Tibial artery (tissue), 4 donors: ENCODE measurements around the gene PAX5.

Source experiments
- DNase-seq, 2 donors: peaks; one replicate each; pipeline ENCODE4 v3.0.0-alpha.2; 2019
- H3K27ac ChIP-seq, 2 donors: fragments of 200-600 bp; sonication (generic) in 1 of 2; 1 replicate in 1 of 2; 2 replicates in 1 of 2; pipeline ENCODE4 v1.5.1; 2018 to 2019; ENCODE audit warnings: mild to moderate bottlenecking in 1 of 2
- H3K27me3 ChIP-seq, 2 donors: fragments of 200-600 bp; sonication (generic) in 1 of 2; one replicate each; pipeline versions ENCODE4 v1.5.1 to v1.6.0; 2016 to 2019
- H3K36me3 ChIP-seq, 3 donors: fragments of 200-600 bp; sonication (generic) in 2 of 3; one replicate each; pipeline ENCODE4 v1.5.1; 2016 to 2019; ENCODE audit warnings: mild to moderate bottlenecking in 2 of 3
- H3K4me1 ChIP-seq, 4 donors: fragments of 200-600 bp; sonication (generic) in 2 of 4; 1 replicate in 3 of 4; 2 replicates in 1 of 4; pipeline ENCODE4 v1.5.1; 2016 to 2019
- H3K4me3 ChIP-seq, 2 donors: fragments of 200-600 bp; sonication (generic) in 1 of 2; 1 replicate in 1 of 2; 2 replicates in 1 of 2; pipeline ENCODE4 v1.5.1; 2018 to 2019; ENCODE audit warnings: mild to moderate bottlenecking in 2 of 2
- H3K9me3 ChIP-seq, 3 donors: fragments of 200-600 bp; sonication (generic) in 1 of 3; one replicate each; pipeline ENCODE4 v1.5.1; 2016 to 2019
- intact Hi-C: fragments of 100-400 bp; cut with DNase I; formaldehyde crosslinking; loops from one replicate; pipeline ENCODE4 v1.15.0; 2023; ENCODE audit warnings: low total_unique reads
- TF ChIP-seq, protein P1 (sequence below), 2 experiments: fragments of 200-600 bp in 1 of 2; fragments of 450-650 bp in 1 of 2; IDR thresholded peaks; one replicate each; pipeline ENCODE4 v1.5.1; 2017 to 2019; ENCODE audit warnings: antibody characterized with exemption in 2 of 2, mild to moderate bottlenecking in 1 of 2, moderate library complexity in 1 of 2

PAX5 gene

DNA sequence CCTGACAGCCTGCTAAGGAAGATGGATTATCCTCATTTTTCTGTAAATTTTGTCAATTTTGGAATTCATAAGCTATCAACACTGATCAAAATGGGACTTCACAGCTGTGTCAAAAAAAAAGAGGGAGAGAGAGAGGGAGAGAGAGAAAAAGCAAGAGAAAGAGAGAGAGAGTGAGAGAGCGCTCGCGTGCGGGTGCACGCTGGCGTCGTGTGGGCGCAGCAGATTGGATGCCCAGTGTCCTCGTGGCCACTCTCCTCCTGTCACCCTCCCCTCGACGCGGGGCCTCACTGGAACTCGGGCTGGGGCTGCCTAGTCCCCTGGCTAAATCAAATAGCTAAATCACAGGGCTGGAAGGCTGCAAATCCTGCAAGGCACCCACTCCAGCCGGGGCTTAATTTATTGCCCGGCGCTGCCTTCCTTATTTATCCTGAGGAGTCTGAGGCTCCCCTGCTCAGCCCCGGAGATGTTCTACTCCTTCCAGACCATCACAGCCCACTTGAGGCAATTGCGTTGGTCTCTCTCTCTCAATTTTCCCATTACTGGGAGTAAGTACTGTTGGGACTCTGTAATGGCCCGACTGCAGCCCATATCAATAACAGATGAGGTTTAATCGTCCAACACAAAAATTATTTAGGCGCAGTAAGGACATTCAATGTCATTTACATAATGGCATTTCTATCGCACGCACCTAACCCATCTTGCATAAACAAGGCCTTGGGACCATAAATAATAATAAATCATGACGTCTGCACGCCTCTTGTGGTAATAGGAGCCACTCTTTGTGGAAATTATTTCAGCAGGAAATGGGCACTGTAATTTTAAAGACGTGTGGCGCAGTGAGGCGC is 94.2 kb downstream of the PAX5 start:
- no peak for DNase-seq
- Histone ChIP-seq H3K27ac (no peak overlapping the region), H3K4me1 (no peaks in the 10 kb centered on the region), H3K36me3 (no peaks in the 10 kb centered on the region), H3K27me3 (peaks cover 0 to 24% of the 10 kb centered on the region in 2 donors), H3K9me3 (no peaks in the 10 kb centered on the region), H3K4me3 (no peak overlapping the region)
- intact Hi-C loops = no loop called here
- TF ChIP-seq, protein P1, sequence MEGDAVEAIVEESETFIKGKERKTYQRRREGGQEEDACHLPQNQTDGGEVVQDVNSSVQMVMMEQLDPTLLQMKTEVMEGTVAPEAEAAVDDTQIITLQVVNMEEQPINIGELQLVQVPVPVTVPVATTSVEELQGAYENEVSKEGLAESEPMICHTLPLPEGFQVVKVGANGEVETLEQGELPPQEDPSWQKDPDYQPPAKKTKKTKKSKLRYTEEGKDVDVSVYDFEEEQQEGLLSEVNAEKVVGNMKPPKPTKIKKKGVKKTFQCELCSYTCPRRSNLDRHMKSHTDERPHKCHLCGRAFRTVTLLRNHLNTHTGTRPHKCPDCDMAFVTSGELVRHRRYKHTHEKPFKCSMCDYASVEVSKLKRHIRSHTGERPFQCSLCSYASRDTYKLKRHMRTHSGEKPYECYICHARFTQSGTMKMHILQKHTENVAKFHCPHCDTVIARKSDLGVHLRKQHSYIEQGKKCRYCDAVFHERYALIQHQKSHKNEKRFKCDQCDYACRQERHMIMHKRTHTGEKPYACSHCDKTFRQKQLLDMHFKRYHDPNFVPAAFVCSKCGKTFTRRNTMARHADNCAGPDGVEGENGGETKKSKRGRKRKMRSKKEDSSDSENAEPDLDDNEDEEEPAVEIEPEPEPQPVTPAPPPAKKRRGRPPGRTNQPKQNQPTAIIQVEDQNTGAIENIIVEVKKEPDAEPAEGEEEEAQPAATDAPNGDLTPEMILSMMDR (IDR thresholded peaks at IDR 0.05) = no peak

DNA sequence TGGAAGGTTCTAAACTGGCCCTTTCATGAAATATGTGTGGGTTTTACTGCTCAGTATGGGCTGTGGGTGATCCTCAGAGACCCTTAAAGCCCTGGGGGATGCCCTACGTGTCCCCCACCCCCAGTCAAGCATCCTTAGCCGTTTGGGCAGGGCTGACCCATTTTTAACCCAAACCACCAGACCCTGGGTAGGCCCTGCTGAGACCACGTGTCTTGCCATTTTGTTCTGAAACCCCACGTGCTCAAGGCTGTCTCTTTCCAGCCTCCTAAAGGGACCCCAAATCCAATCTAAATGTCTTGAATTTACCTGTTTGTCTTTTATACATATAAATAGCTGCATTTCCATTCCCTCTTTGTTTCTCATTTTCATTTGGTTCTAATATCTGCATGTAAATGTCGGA is 94.9 kb downstream of the PAX5 start:
- H3K27me3 ChIP-seq = peaks cover 0 to 24% of the 10 kb centered on the region in 2 donors
- no peak overlapping the region for H3K27ac ChIP-seq
- no peak for DNase-seq
- H3K4me1 ChIP-seq = no peaks in the 10 kb centered on the region
- no peak overlapping the region for H3K4me3 ChIP-seq
- H3K36me3 ChIP-seq = no peaks in the 10 kb centered on the region
- H3K9me3 ChIP-seq = no peaks in the 10 kb centered on the region
- TF ChIP-seq, protein P1 (IDR thresholded peaks at IDR 0.05) = no peak
- intact Hi-C loops = no loop called here

DNA sequence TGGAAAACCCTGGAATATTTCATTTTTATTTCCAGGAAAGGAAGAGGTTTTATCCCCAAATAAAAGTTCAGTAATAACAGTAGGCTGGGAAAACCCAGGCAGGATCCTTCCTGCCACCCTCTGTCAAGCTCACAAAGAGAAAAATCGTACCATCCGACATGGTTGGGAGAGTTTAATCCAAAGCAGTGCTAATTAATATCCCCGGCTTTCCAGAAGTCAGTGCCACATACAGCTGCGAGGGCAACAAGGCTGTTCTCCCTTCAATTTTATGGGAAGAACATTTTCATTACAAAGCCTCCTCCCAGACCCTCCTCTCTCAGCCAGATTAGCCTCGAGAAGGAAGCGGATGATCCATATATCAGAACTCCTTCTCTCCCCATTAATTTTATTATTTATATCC is 95.5 kb downstream of the PAX5 start:
- DNase-seq = no peak
- TF ChIP-seq, protein P1 (IDR thresholded peaks at IDR 0.05) = no peak
- Histone ChIP-seq H3K36me3 (no peaks in the 10 kb centered on the region), H3K27ac (no peak overlapping the region), H3K4me3 (no peak overlapping the region), H3K4me1 (no peaks in the 10 kb centered on the region), H3K9me3 (no peaks in the 10 kb centered on the region), H3K27me3 (peaks cover 0 to 24% of the 10 kb centered on the region in 2 donors)
- intact Hi-C loops = no loop called here

DNA sequence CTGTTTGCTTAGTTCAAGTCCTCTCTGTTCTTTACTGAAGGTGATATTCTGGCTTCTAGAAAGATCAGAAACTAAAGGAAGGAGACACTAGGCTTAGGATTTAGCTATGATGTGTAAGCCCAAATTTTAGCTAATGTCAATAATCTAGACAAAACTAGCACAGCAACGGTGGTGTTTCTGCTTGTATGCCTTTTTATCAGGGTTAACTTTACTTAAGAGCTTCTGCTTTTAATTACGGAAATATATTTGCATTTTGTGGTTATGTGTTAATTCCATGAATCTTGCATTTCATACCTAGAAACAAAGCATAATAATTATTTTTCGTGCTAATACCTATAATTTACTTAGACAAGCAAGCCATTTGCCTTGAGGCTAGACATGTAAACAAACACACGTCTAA is 96.1 kb downstream of the PAX5 start:
- DNase-seq = no peak
- H3K27me3 ChIP-seq = peaks cover 0 to 24% of the 10 kb centered on the region in 2 donors
- H3K9me3 ChIP-seq = no peaks in the 10 kb centered on the region
- H3K27ac ChIP-seq = no peak overlapping the region
- no peaks in the 10 kb centered on the region for H3K4me1 ChIP-seq
- H3K36me3 ChIP-seq = no peaks in the 10 kb centered on the region
- TF ChIP-seq, protein P1 (IDR thresholded peaks at IDR 0.05) = no peak
- intact Hi-C loops = no loop called here
- no peak overlapping the region for H3K4me3 ChIP-seq

DNA sequence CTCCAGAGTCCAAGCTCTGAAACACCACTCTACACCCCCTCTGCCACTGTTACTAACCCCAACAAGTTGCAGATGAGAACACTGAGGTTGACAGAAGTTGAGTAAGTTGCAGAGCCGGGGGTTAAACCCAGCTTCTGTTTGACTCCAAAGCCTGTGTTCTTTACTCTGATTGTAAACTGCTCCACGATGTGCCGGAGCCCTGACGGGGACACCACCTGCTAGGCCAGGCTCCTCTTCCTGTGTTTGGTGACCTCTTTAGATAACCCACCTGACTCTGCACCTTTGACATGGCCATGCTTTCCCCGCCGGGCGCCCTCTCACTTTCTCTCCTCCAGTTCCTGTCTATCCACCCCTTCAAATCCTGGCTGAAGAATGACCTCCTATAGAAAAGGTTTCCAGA is 96.7 kb downstream of the PAX5 start:
- TF ChIP-seq, protein P1 (IDR thresholded peaks at IDR 0.05) = no peak
- peaks cover 0 to 1% (median 0%) of the 10 kb centered on the region in 3 donors for H3K9me3 ChIP-seq
- intact Hi-C loops = no loop called here
- H3K36me3 ChIP-seq = no peaks in the 10 kb centered on the region
- DNase-seq = no peak
- H3K27ac ChIP-seq = no peak overlapping the region
- H3K4me1 ChIP-seq = no peaks in the 10 kb centered on the region
- no peak overlapping the region for H3K4me3 ChIP-seq
- peaks cover 0 to 24% of the 10 kb centered on the region in 2 donors for H3K27me3 ChIP-seq
